B cell (primary cell): ENCODE data around the gene GNA14. TPM values are rescaled to one million over a fixed set of nuclear protein-coding genes. Genes with fewer than 3 reads are reported as not detected.

Experiments used
- ATAC-seq: fragments of 200-7000 bp; cut with Tn5 transposase; one replicate; pipeline ENCODE4 v1.10.0; 2021; ENCODE audit warnings: low read depth, mild to moderate bottlenecking, moderate number of reproducible peaks, moderate library complexity
- CTCF ChIA-PET: fragments of 350-600 bp; sonication (Branson Sonifier 250); formaldehyde crosslinking; loops from one replicate; lab custom pipeline; 2021; ENCODE audit warnings: antibody characterized with exemption, inconsistent platforms; lab: Charles Lee
- POLR2A ChIA-PET: fragments of 350-600 bp; sonication (Branson Sonifier 250); formaldehyde crosslinking; loops from one replicate; lab custom pipeline; 2021; ENCODE audit warnings: antibody characterized with exemption; lab: Charles Lee
- DNase-seq: peaks from one replicate; pipeline ENCODE4 v3.0.0; 2013
- H2AFZ ChIP-seq: 2 replicates; pipeline ENCODE4 v1.6.1; 2012; ENCODE audit warnings: mild to moderate bottlenecking, low read depth, low read length; ENCODE audit not compliant: insufficient read depth, poor library complexity, severe bottlenecking
- H3K27ac ChIP-seq, 2 donors: 1 replicate in 1 of 2; 2 replicates in 1 of 2; pipeline ENCODE4 v1.5.1; 2012 to 2013; ENCODE audit warnings: low read length in 2 of 2, mild to moderate bottlenecking in 2 of 2, moderate library complexity in 1 of 2
- H3K27me3 ChIP-seq, 4 experiments: fragments of 200-600 bp in 1 of 4; sonication (generic) in 1 of 4; replicated peaks in 1 of 4; 1 replicate in 2 of 4; 2 replicates in 2 of 4; pipeline versions ENCODE4 v1.6.1 to v1.7.0; 2013 to 2016; ENCODE audit warnings: low read length in 3 of 4, mild to moderate bottlenecking in 2 of 4, mixed read lengths in 1 of 4, moderate library complexity in 1 of 4; ENCODE audit not compliant: insufficient read depth in 4 of 4, control insufficient read depth in 3 of 4; ENCODE audit errors: control extremely low read depth in 1 of 4
- H3K36me3 ChIP-seq, 2 experiments: replicated peaks in 1 of 2; 1 replicate in 1 of 2; 2 replicates in 1 of 2; pipeline versions ENCODE4 v1.6.1 to v1.7.1; 2013; ENCODE audit warnings: low read length in 1 of 2; ENCODE audit not compliant: insufficient read depth in 2 of 2, control insufficient read depth in 1 of 2; ENCODE audit errors: control extremely low read depth in 1 of 2, extremely low read depth in 1 of 2
- H3K4me1 ChIP-seq, 2 donors: fragments of 200-600 bp in 1 of 2; sonication (generic) in 1 of 2; 1 replicate in 1 of 2; 2 replicates in 1 of 2; pipeline versions ENCODE4 v1.5.1 to v1.6.1; 2013 to 2017; ENCODE audit warnings: low read length in 2 of 2; ENCODE audit not compliant: control insufficient read depth in 2 of 2, insufficient read depth in 2 of 2
- H3K4me2 ChIP-seq: replicated peaks from 2 replicates; pipeline ENCODE3; 2012; ENCODE audit warnings: mild to moderate bottlenecking, low read depth, low read length; ENCODE audit not compliant: poor library complexity, severe bottlenecking
- H3K4me3 ChIP-seq, 5 experiments: fragments of 200-600 bp in 1 of 5; sonication (generic) in 1 of 5; 1 replicate in 3 of 5; 2 replicates in 2 of 5; pipeline versions ENCODE4 v1.5.1 to v1.7.0; 2011 to 2016; ENCODE audit warnings: low read length in 4 of 5, mild to moderate bottlenecking in 4 of 5, low read depth in 2 of 5, control low read depth in 1 of 5, moderate library complexity in 1 of 5; ENCODE audit not compliant: insufficient read depth in 1 of 5; ENCODE audit errors: control extremely low read depth in 1 of 5, extremely low read depth in 1 of 5
- H3K79me2 ChIP-seq: fragments of 200-600 bp; sonication (generic); one replicate; pipeline ENCODE4 v1.6.0; 2016; ENCODE audit warnings: low read length; ENCODE audit not compliant: control insufficient read depth, insufficient read depth
- H3K9ac ChIP-seq: fragments of 200-600 bp; sonication (generic); 2 replicates; pipeline ENCODE4 v1.6.1; 2017; ENCODE audit warnings: mild to moderate bottlenecking, low read length, moderate library complexity
- H3K9me3 ChIP-seq, 3 donors: one replicate each; pipeline versions ENCODE4 v1.6.1 to v1.7.1; 2013; ENCODE audit warnings: low read length in 2 of 3; ENCODE audit not compliant: control insufficient read depth in 2 of 3, insufficient read depth in 1 of 3; ENCODE audit errors: control extremely low read depth in 1 of 3
- H4K20me1 ChIP-seq: 2 replicates; pipeline ENCODE4 v1.6.0; 2012; ENCODE audit warnings: mild to moderate bottlenecking, low read length; ENCODE audit not compliant: insufficient read depth, control insufficient read depth, poor library complexity, severe bottlenecking
- H3K27ac Mint-ChIP-seq: one replicate; pipeline ENCODE4 v1.8.0; 2021; ENCODE audit warnings: mixed read lengths
- H3K27me3 Mint-ChIP-seq: one replicate; pipeline ENCODE4 v1.8.0; 2021; ENCODE audit warnings: mixed read lengths
- H3K4me1 Mint-ChIP-seq: one replicate; pipeline ENCODE4 v1.8.0; 2021; ENCODE audit warnings: mixed read lengths
- H3K4me3 Mint-ChIP-seq: one replicate; pipeline ENCODE4 v1.8.0; 2021; ENCODE audit warnings: mixed read lengths
- H3K9me3 Mint-ChIP-seq: one replicate; pipeline ENCODE4 v1.8.0; 2022; ENCODE audit warnings: mixed read lengths; ENCODE audit not compliant: insufficient read depth
- CTCF ChIP-seq: fragments of 200-600 bp; IDR thresholded peaks from one replicate; pipeline ENCODE4 v1.8.0; 2022; ENCODE audit warnings: antibody characterized with exemption, mild to moderate bottlenecking
- EZH2 ChIP-seq: IDR thresholded peaks from 2 replicates; pipeline ENCODE4 v1.6.1; 2012; ENCODE audit warnings: borderline replicate concordance, low read depth, mild to moderate bottlenecking, moderate library complexity, low read length; ENCODE audit not compliant: insufficient read depth, poor library complexity, severe bottlenecking
- WGBS: methylation state at CpG from one replicate; pipeline ENCODE4 v1.1.5; 2013; ENCODE audit warnings: missing lambda C conversion rate; ENCODE audit not compliant: insufficient coverage; 5-methylcytosine and 5-hydroxymethylcytosine counted together
- intact Hi-C: fragments of 100-400 bp; cut with micrococcal nuclease; formaldehyde crosslinking; loops from one replicate; pipeline ENCODE4 v1.10.0; 2022
- polyA plus RNA-seq: library from polyadenylated mRNA; depleted of rRNA; stranded (reverse); fragments of >200 nt; gene quantifications from 2 replicates; pipeline ENCODE4 v1.2.3, GENCODE V29; 2012
- total RNA-seq, 2 donors: library from RNA; stranded (reverse); fragments of 120-200 nt in 1 of 2; gene quantifications; 1 replicate in 1 of 2; 2 replicates in 1 of 2; pipeline versions ENCODE4 v1.2.3 to v1.2.4, GENCODE V29; 2013 to 2022

The GNA14 gene
- total and polyA plus RNA-seq, 2 donors (not counting 1 experiment from before 2014, with no cell fraction given): not detected

- TF ChIP-seq CTCF: no peak
- no peak for TF ChIP-seq EZH2
- Mint-ChIP-seq H3K4me1 (no peaks in the 10 kb centered on the region), H3K27me3 (no peaks in the 10 kb centered on the region)
Observed at GRCh38 chr9:77677957-77678535, 29.9 kb upstream of the GNA14 start.

GRCh38 chr9:77677397-77677796 lies 29.3 kb upstream of the GNA14 start:
- no peak overlapping the region for H3K4me3 ChIP-seq
- WGBS: 80% methylated on average over 2 of the region's 4 CpGs
- Mint-ChIP-seq H3K9me3 (no peaks in the 10 kb centered on the region), H3K27me3 (no peaks in the 10 kb centered on the region), H3K4me3 (no peak overlapping the region), H3K27ac (no peak overlapping the region), H3K4me1 (no peaks in the 10 kb centered on the region)
- H2AFZ ChIP-seq: no peak overlapping the region
- H3K9ac ChIP-seq: no peak overlapping the region
- no peaks in the 10 kb centered on the region for H3K36me3 ChIP-seq
- no peaks in the 10 kb centered on the region for H3K4me1 ChIP-seq
- H3K9me3 ChIP-seq: no peaks in the 10 kb centered on the region
- H3K79me2 ChIP-seq: no peaks in the 10 kb centered on the region
- POLR2A ChIA-PET: no interaction called here
- TF ChIP-seq CTCF: no peak
- TF ChIP-seq EZH2: no peak
- intact Hi-C loops: no loop called here
- DNase-seq (no peak), ATAC-seq (no peak)
- no peak overlapping the region for H3K4me2 ChIP-seq
- no peak overlapping the region for H3K27ac ChIP-seq
- CTCF ChIA-PET: no interaction called here
- H4K20me1 ChIP-seq: no peaks in the 10 kb centered on the region
- no peaks in the 10 kb centered on the region for H3K27me3 ChIP-seq

More at GRCh38 chr9:77677957-77678535, 29.9 kb upstream of the GNA14 start:
- Histone ChIP-seq H4K20me1 (no peaks in the 10 kb centered on the region), H3K4me2 (no peak overlapping the region), H3K4me1 (no peaks in the 10 kb centered on the region), H3K27me3 (no peaks in the 10 kb centered on the region), H3K9ac (no peak overlapping the region), H2AFZ (no peak overlapping the region), H3K27ac (no peak overlapping the region), H3K4me3 (no peak overlapping the region), H3K79me2 (no peaks in the 10 kb centered on the region), H3K9me3 (no peaks in the 10 kb centered on the region), H3K36me3 (no peaks in the 10 kb centered on the region)
- WGBS: 100% methylated on average over 4 of the region's 7 CpGs
- ATAC-seq: no peak
- no peak for DNase-seq
- CTCF ChIA-PET: no interaction called here
- no peak overlapping the region for H3K4me3 Mint-ChIP-seq
- POLR2A ChIA-PET: no interaction called here
- no peak overlapping the region for H3K27ac Mint-ChIP-seq
- intact Hi-C loops: no loop called here
- no peaks in the 10 kb centered on the region for H3K9me3 Mint-ChIP-seq
